ENCODE measurements around the gene MOV10.

The MOV10 gene

DNA sequence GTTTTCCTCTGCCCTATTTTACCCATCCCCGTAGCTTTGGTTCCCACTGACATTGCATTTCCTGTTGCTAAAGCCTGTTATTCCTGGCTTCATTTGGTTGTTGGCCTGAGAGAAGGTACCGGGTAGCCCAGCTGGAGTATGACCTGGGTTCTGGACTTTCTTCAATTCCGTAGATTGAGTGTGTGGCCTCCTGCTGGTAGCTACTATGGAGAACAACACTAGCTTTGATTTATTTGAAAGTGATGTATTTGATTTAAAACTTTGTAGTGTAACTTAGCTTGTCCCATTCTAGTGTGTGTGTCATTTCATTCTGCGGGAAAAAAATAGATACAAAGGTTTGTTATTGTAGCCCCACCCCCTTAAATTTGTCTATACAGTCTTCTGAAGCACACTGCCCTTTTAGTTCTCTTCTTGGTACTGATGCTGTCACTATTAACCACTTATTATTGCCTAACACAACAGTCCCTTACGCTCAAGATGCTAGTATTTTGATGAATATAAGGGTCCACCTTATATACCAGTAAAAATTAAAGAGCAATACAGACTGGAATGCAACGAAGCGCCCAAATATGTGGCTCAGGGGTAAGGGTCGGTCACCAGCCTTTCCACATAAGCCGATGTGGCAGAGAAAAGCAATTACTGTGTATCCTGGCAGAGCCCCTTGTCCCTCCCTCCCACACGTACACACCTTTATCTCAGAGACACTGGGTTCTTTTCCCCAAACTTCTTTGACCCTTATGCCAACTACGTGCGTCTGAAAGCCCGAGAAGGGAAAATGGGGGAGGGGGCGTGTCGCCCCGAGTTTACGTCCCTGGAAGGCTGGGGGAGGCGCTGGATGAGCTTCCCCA, 643 bp upstream of the MOV10 start:
- peak overlapping the region; percentile 76 to 93 for H3K27ac ChIP-seq
- TF ChIP-seq, protein P1, sequence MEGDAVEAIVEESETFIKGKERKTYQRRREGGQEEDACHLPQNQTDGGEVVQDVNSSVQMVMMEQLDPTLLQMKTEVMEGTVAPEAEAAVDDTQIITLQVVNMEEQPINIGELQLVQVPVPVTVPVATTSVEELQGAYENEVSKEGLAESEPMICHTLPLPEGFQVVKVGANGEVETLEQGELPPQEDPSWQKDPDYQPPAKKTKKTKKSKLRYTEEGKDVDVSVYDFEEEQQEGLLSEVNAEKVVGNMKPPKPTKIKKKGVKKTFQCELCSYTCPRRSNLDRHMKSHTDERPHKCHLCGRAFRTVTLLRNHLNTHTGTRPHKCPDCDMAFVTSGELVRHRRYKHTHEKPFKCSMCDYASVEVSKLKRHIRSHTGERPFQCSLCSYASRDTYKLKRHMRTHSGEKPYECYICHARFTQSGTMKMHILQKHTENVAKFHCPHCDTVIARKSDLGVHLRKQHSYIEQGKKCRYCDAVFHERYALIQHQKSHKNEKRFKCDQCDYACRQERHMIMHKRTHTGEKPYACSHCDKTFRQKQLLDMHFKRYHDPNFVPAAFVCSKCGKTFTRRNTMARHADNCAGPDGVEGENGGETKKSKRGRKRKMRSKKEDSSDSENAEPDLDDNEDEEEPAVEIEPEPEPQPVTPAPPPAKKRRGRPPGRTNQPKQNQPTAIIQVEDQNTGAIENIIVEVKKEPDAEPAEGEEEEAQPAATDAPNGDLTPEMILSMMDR (IDR thresholded peaks at IDR 0.05): peak; percentile 21
- DNase-seq (ENCODE audit: low spot score): no peak
- H3K4me3 ChIP-seq: peak overlapping the region; percentile 80

DNA sequence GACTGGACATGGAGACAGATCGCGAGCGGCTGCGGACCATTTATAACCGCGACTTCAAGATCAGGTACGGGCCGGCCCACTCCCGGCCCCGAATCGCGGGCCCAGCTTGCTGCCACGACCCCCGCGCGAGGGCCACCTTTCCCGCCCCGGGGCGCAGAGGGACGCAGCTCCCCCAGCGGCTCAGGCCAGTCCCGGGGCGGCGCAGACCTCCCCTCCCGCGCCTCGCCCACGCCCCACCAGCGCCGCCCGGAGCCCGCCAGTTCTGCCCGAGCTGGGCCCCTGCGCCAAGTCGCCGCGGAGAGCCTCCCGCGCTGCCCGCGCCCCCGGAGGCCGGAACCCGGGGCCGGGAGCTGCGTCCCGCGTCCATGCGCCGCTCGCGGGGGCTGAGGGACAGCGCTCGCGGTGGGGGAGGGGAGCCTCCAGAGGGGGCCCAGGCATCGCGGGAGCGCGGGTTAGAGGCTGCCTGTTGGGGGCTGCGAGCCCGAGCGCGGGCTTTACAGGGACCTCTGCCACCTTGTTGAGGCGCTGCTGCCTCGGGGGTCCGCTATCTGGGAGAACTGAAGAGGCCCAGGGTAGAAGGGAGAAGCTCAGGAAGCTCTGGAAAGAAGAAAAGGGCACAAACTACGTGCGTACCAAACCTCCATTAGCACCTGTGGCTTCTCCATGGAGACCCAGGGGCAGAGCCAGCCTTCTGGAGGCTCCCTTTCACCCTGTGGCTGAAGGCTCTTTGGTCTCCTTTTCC, 698 bp downstream of the MOV10 start:
- Histone ChIP-seq H3K27ac (peak overlapping the region; percentile 76 to 93), H3K4me3 (peak overlapping the region; percentile 80)
- TF ChIP-seq, protein P1 (IDR thresholded peaks at IDR 0.05): no peak
- DNase-seq (ENCODE audit: low spot score): no peak

DNA sequence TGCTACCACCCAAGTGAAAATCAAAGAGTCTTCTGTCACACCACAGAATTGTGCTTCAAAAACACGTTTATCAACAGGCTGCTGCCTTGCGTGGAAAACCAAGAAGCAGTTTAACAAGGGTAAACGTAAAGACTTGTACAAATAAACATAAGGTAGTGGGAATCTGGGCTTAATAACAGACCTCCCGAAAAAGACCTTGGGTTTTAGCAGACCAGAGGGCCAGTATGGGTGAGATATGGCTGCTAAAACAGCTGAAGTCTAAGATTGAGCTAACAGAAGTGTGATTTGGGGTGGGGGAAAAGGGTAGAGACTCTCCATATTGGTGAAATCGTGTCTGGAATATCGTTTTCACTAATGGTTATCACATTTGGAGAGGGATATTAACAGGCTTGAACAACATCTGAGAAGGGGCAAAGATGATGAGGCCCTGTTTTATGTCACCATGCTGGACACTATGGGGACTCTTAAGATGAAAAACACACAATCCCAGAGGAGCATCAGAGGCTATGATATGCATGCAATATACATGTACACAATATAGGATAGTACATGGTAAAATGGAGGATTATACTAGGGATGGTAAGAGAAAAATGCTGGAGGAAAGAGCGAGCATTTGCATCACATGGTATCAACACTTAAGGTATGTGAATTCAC, 1.4 kb downstream of the MOV10 start:
- Histone ChIP-seq H3K27ac (peak overlapping the region; percentile 76 to 93), H3K4me3 (peak overlapping the region; percentile 80)
- TF ChIP-seq, protein P1 (IDR thresholded peaks at IDR 0.05): no peak
- DNase-seq (ENCODE audit: low spot score): no peak

DNA sequence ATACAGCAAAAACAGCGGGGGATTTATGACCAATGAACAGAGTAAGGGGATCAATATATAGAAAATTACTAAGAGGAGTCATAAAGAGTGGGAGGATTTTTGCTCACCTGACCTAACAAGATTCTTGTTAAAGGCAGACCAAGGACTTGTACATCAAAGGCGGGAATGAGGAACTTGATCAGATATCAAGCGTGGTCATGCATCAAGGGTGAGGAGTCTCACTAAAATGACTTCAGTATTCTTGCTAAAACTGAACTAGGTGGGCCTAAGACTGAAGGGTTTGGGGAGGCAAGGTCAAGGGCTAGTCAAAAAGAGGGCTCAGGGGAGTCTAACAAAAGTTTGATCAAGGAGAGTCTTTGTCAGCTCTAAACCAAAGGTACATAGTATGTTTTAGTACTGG, 2.1 kb downstream of the MOV10 start:
- TF ChIP-seq, protein P1 (IDR thresholded peaks at IDR 0.05): no peak
- no peak for DNase-seq (ENCODE audit: low spot score)
- Histone ChIP-seq H3K4me3 (no peak overlapping the region), H3K27ac (no peak overlapping the region)

DNA sequence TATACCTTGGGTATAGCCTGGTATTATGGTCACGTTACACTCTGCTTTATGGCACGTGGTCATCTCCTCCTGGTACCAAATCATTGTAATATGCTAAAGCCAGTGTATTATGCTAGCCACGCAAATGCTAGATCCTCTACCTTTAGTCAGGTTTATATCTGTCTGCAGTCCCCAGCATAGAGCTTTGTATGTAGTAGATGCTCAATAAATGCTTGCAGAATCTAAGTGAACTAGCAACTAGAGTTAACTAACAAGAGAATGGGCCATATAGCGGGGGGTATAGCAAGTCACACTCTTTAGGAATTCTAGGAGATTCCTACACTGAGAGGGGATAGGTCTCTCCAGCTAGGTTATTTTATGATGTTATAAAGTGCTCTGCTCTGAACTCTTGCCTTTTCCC, 3.0 kb downstream of the MOV10 start:
- TF ChIP-seq, protein P1 (IDR thresholded peaks at IDR 0.05): no peak
- no peak overlapping the region for H3K27ac ChIP-seq

DNA sequence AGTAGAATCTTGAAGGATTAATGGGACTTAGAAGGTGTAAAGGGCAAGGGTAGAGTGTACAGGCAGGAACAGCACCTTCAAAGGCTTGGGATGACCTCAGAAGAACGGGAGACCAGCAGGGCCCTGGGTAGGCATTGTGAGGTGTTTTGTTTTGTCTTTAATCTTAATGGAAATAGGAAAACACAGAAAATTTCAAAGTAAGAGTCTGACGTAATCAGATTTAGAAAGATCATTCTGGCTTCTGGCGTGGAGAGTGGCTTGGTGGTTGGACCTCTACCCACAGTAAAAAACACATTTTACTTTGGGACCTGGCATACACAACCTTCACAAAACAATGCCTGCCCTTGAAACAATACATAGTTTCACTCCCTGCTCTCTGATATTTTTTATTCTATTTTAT, 4.1 kb downstream of the MOV10 start:
- no peak for DNase-seq (ENCODE audit: low spot score)
- no peak overlapping the region for H3K27ac ChIP-seq
- TF ChIP-seq, protein P1 (IDR thresholded peaks at IDR 0.05): no peak
- H3K4me3 ChIP-seq: no peak overlapping the region

More for the DNA sequence above, 3.0 kb downstream of the MOV10 start:
- DNase-seq (ENCODE audit: low spot score): no peak
- H3K4me3 ChIP-seq: no peak overlapping the region

Data from coronary artery (tissue), 2 donors.